Calu3 (cell line): ENCODE data around the gene EHF. TPM values are rescaled to one million over a fixed set of nuclear protein-coding genes. Genes with fewer than 3 reads are reported as not detected.

Source experiments
- BruUV-seq: library from RNA; stranded (reverse); fragments of 400-500 nt; replicated peaks from 2 replicates; lab custom pipeline; 2021; lab: Mats Ljungman, UMichigan
- CTCF ChIA-PET: fragments of 300-600 bp; sonication (Branson Sonifier 250); formaldehyde crosslinking; loops from one replicate; lab custom pipeline; 2022; ENCODE audit warnings: antibody characterized with exemption; lab: Charles Lee
- DNase-seq: peaks from one replicate; pipeline ENCODE4 v3.0.0; 2022
- H3K27ac Mint-ChIP-seq: one replicate; pipeline ENCODE4 v1.8.0; 2022; ENCODE audit warnings: mixed read lengths; ENCODE audit not compliant: unreplicated experiment
- H3K27me3 Mint-ChIP-seq: one replicate; pipeline ENCODE4 v1.8.0; 2022; ENCODE audit warnings: mixed read lengths; ENCODE audit not compliant: unreplicated experiment
- H3K36me3 Mint-ChIP-seq: one replicate; pipeline ENCODE4 v1.8.0; 2022; ENCODE audit warnings: mild to moderate bottlenecking, moderate library complexity, mixed read lengths; ENCODE audit not compliant: insufficient read depth, unreplicated experiment
- H3K4me1 Mint-ChIP-seq: one replicate; pipeline ENCODE4 v1.8.0; 2022; ENCODE audit warnings: mild to moderate bottlenecking, low read depth, mixed read lengths; ENCODE audit not compliant: unreplicated experiment
- H3K4me3 Mint-ChIP-seq: one replicate; pipeline ENCODE4 v1.8.0; 2022; ENCODE audit warnings: mild to moderate bottlenecking, low read depth, moderate library complexity, mixed read lengths; ENCODE audit not compliant: unreplicated experiment
- H3K9me3 Mint-ChIP-seq: one replicate; pipeline ENCODE4 v1.8.0; 2022; ENCODE audit warnings: low read depth, mixed read lengths; ENCODE audit not compliant: unreplicated experiment
- intact Hi-C: fragments of 100-400 bp; cut with micrococcal nuclease; formaldehyde crosslinking; loops from one replicate; pipeline ENCODE4 v1.10.0; 2022; ENCODE audit not compliant: unreplicated experiment
- total RNA-seq: library from RNA; stranded (reverse); gene quantifications from 2 replicates; pipeline ENCODE4 v1.2.3, GENCODE V29; 2022
- TF ChIP-seq, protein P1 (sequence below): fragments of 200-600 bp; IDR thresholded peaks from one replicate; pipeline ENCODE4 v1.8.0; 2022; ENCODE audit warnings: antibody characterized with exemption; ENCODE audit not compliant: unreplicated experiment

The EHF gene
- total RNA-seq, 1 experiment from 2014 or later = 286 TPM

DNA sequence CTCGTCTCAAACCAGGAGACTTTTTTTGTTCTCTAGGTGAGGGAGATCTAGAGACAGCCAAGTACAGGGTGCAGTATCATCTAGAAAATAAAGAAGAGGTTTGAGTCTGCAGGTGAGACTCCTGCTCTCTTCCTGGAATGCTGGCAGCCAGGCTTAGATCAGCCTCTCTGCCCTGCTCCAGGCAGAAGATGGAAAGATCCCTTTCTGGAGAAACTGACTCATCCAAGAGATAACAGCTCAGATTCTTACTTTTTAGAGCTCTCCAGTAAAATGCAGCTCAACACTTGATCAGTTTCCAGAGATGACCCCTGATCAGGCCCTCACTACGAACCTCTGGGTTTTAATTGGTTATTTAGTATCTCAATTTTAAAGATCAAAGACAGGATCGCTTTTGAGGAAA is 44.6 kb upstream of the EHF start:
- no peak for DNase-seq
- Mint-ChIP-seq H3K27ac (no peak overlapping the region), H3K27me3 (peaks cover 12% of the 10 kb centered on the region), H3K4me3 (no peak overlapping the region), H3K9me3 (no peaks in the 10 kb centered on the region), H3K36me3 (no peaks in the 10 kb centered on the region), H3K4me1 (no peaks in the 10 kb centered on the region)
- TF ChIP-seq, protein P1, sequence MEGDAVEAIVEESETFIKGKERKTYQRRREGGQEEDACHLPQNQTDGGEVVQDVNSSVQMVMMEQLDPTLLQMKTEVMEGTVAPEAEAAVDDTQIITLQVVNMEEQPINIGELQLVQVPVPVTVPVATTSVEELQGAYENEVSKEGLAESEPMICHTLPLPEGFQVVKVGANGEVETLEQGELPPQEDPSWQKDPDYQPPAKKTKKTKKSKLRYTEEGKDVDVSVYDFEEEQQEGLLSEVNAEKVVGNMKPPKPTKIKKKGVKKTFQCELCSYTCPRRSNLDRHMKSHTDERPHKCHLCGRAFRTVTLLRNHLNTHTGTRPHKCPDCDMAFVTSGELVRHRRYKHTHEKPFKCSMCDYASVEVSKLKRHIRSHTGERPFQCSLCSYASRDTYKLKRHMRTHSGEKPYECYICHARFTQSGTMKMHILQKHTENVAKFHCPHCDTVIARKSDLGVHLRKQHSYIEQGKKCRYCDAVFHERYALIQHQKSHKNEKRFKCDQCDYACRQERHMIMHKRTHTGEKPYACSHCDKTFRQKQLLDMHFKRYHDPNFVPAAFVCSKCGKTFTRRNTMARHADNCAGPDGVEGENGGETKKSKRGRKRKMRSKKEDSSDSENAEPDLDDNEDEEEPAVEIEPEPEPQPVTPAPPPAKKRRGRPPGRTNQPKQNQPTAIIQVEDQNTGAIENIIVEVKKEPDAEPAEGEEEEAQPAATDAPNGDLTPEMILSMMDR = no peak
- BruUV-seq = no TSS peak
- intact Hi-C loops = no loop called here
- CTCF ChIA-PET = no interaction called here

DNA sequence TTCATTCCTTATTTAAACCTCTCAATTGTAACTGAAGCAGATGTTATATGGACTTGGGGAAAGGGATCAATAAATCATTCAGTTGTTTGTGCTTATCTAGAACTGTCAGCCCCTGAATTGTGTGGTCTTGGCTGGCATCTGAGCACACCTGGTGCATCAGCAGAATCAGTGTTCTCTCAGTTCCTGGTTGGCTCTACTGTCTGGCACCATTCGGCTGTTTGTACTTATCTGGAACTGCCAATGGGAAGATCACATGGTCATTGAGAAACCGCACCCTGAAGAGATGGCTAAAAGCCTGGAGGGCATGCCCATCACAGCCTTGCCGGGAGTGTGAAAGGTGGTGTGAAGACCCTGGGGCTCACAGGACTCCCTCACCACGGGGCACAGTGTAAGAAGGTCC is 37.1 kb upstream of the EHF start:
- Mint-ChIP-seq H3K4me1 (peaks cover 58% of the 10 kb centered on the region), H3K36me3 (no peaks in the 10 kb centered on the region), H3K9me3 (no peaks in the 10 kb centered on the region), H3K27ac (peak overlapping the region; percentile 10), H3K4me3 (no peak overlapping the region), H3K27me3 (no peaks in the 10 kb centered on the region)
- CTCF ChIA-PET = no interaction called here
- TF ChIP-seq, protein P1 = no peak
- no TSS peak for BruUV-seq
- intact Hi-C loops = no loop called here
- no peak for DNase-seq

- CTCF ChIA-PET = interaction anchor here (0.5 to 2.9 kb wide), 9 partner anchors 15 to 307 kb away, joined by 3 to 18 read pairs (median 6); no protein-coding TSS in a partner anchor
Measured at GRCh38 chr11:34585304-34585734, 35.6 kb upstream of the EHF start.

DNA sequence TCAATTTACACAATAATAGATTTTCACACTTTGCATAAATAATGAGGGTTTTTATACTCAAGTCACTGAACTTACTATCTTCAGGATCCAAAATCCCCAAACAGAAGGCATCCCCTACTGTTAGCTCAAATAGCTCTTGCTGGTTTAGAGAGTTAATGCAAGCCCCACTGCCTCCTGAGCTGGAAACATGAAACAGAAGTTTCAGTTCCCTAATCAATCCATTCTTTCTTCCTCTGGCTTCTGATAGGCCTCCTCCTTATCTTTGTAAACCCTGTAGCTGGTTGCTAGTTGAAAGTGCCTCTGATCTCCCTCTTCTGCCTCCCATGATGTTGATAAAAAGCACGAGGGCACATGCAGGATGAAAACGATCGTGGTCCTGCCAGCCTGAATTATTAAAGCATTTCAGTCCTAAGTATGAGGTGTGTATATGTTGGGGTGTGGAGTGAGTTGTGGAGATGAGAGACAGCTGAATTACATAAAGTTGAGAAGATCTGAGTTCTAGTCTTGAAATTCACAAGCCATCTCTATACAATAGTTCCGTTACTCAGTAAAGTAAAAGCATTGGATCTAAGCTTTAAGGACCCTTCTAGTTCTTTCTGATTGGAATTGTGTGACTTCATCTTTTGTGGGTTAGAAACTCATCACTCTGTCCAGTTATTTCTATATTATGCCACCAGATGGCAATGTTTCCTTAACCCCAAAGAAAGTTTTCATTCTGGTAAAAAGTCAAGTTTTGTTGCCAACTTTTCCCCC is 35.0 kb upstream of the EHF start:
- no peaks in the 10 kb centered on the region for H3K27me3 Mint-ChIP-seq
- no TSS peak for BruUV-seq
- H3K4me1 Mint-ChIP-seq = peaks cover 70% of the 10 kb centered on the region
- H3K36me3 Mint-ChIP-seq = no peaks in the 10 kb centered on the region
- CTCF ChIA-PET = interaction anchor here (0.5 to 2.9 kb wide), 14 partner anchors 15 to 306 kb away, joined by 3 to 18 read pairs (median 5); partner anchors contain the start of gene EHF
- no peaks in the 10 kb centered on the region for H3K9me3 Mint-ChIP-seq
- TF ChIP-seq, protein P1 = no peak
- intact Hi-C loops = loop anchor here (1.0 to 5.0 kb wide), 5 partner anchors 17 to 305 kb away; partner anchors contain the start of gene ELF5
- peak overlapping the region; percentile 46 for H3K27ac Mint-ChIP-seq
- DNase-seq = no peak
- peak overlapping the region; percentile 16 for H3K4me3 Mint-ChIP-seq

More at GRCh38 chr11:34585304-34585734, 35.6 kb upstream of the EHF start:
- H3K36me3 Mint-ChIP-seq = no peaks in the 10 kb centered on the region
- H3K4me1 Mint-ChIP-seq = peaks cover 70% of the 10 kb centered on the region
- H3K4me3 Mint-ChIP-seq = no peak overlapping the region
- TF ChIP-seq, protein P1 = no peak
- H3K27me3 Mint-ChIP-seq = no peaks in the 10 kb centered on the region
- peak overlapping the region; percentile 10 for H3K27ac Mint-ChIP-seq
- no TSS peak for BruUV-seq
- H3K9me3 Mint-ChIP-seq = no peaks in the 10 kb centered on the region
- intact Hi-C loops = loop anchor here (5.0 kb wide), 1 partner anchor 73 kb away; the partner anchor contains the start of gene ELF5
- no peak for DNase-seq
